ENCODE results near the gene MRPL57.

DNA sequence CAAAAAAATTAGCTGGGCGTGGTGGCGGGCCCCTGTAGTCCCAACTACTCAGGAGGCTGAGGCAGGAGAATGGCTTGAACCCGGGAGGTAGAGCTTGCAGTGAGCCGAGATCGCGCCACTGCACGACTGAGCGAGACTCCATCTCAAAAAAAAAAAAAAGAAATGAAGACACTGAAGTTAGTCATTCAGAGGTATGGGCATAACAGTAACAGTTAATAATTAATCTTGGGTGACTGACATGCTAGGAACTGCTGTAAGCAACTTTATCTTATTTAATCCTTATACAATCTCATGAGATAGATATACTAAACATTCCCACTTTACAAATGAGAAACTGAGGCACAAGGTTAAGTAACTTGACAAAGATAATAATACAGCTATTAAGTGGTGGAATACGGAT, 5.0 kb upstream of the MRPL57 start:
- TF ChIP-seq, protein P1, sequence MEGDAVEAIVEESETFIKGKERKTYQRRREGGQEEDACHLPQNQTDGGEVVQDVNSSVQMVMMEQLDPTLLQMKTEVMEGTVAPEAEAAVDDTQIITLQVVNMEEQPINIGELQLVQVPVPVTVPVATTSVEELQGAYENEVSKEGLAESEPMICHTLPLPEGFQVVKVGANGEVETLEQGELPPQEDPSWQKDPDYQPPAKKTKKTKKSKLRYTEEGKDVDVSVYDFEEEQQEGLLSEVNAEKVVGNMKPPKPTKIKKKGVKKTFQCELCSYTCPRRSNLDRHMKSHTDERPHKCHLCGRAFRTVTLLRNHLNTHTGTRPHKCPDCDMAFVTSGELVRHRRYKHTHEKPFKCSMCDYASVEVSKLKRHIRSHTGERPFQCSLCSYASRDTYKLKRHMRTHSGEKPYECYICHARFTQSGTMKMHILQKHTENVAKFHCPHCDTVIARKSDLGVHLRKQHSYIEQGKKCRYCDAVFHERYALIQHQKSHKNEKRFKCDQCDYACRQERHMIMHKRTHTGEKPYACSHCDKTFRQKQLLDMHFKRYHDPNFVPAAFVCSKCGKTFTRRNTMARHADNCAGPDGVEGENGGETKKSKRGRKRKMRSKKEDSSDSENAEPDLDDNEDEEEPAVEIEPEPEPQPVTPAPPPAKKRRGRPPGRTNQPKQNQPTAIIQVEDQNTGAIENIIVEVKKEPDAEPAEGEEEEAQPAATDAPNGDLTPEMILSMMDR (IDR thresholded peaks at IDR 0.05; ENCODE audit: low read length), result no peak
- TF ChIP-seq EZH2phosphoT487 (IDR thresholded peaks at IDR 0.05; ENCODE audit: low read length), result no peak

All from MM.1S (cell line).